ENCODE measurements around the gene PTPRO.

GRCh38 chr12:15613981-15614380 is 291.7 kb downstream of the PTPRO start:
- TF ChIP-seq POLR2A (IDR thresholded peaks at IDR 0.05) = no peak
- TF ChIP-seq CTCF (IDR thresholded peaks at IDR 0.05) = no peak
